DMS53 (cell line): ENCODE measurements around the gene CD40LG.

Source experiments
- DNase-seq: peaks from one replicate; lab custom pipeline; 2025; lab: John Stamatoyannopoulos, UW

The CD40LG gene

GRCh38 chrX:136650811-136651210 is 2.9 kb downstream of the CD40LG start:
- no peak for DNase-seq

GRCh38 chrX:136652822-136653723 is 5.1 kb downstream of the CD40LG start:
- DNase-seq, result no peak

- no peak for DNase-seq
These were observed 8.5 kb downstream of the CD40LG start for GRCh38 chrX:136656361-136656964.

GRCh38 chrX:136658151-136658550 is 10.2 kb downstream of the CD40LG start:
- DNase-seq, result no peak

- DNase-seq, result no peak
These were observed 11.2 kb downstream of the CD40LG start for GRCh38 chrX:136659174-136659573.

- DNase-seq, result no peak
These were observed 12.9 kb downstream of the CD40LG start for GRCh38 chrX:136660896-136661295.

GRCh38 chrX:136662104-136662503 is 14.1 kb downstream of the CD40LG start:
- no peak for DNase-seq

GRCh38 chrX:136662976-136663375 is 15.0 kb downstream of the CD40LG start:
- DNase-seq, result no peak

- no peak for DNase-seq
These were observed 17.4 kb downstream of the CD40LG start for GRCh38 chrX:136665258-136665900.

- no peak for DNase-seq
These were observed 18.1 kb downstream of the CD40LG start for GRCh38 chrX:136666088-136666487.

GRCh38 chrX:136667446-136668168 is 19.6 kb downstream of the CD40LG start:
- DNase-seq, result no peak

- no peak for DNase-seq
These were observed 23.1 kb downstream of the CD40LG start for GRCh38 chrX:136671006-136671610.

- no peak for DNase-seq
These were observed 26.5 kb downstream of the CD40LG start for GRCh38 chrX:136674270-136674985.

GRCh38 chrX:136679531-136679930 is 31.6 kb downstream of the CD40LG start:
- no peak for DNase-seq

GRCh38 chrX:136684120-136684519 is 36.2 kb downstream of the CD40LG start:
- DNase-seq, result no peak

- DNase-seq, result no peak
These were observed 39.5 kb downstream of the CD40LG start for GRCh38 chrX:136687457-136687856.

- no peak for DNase-seq
These were observed 41.5 kb downstream of the CD40LG start for GRCh38 chrX:136689436-136689835.

GRCh38 chrX:136691028-136691809 is 43.3 kb downstream of the CD40LG start:
- DNase-seq, result peak; percentile 38

GRCh38 chrX:136692271-136692670 is 44.3 kb downstream of the CD40LG start:
- DNase-seq, result no peak

GRCh38 chrX:136694431-136695087 is 46.6 kb downstream of the CD40LG start:
- DNase-seq, result peak; percentile 74
